Mesenchymal stem cell (in vitro differentiated cells and primary cell): Measurements from ENCODE around the gene CTDSPL2.

Experiments
- DNase-seq: peaks from one replicate; pipeline ENCODE4 v3.0.0-alpha.2; 2013
- H2AFZ ChIP-seq: one replicate; pipeline ENCODE4 v1.6.1; 2013; ENCODE audit warnings: low read depth, mild to moderate bottlenecking, control low read depth, inconsistent platforms, low read length, moderate library complexity
- H2AK5ac ChIP-seq: 2 replicates; pipeline ENCODE4 v1.6.1; 2013; ENCODE audit warnings: low read length, moderate library complexity, mild to moderate bottlenecking, inconsistent platforms; ENCODE audit not compliant: severe bottlenecking
- H2BK120ac ChIP-seq: one replicate; pipeline ENCODE4 v1.6.1; 2013; ENCODE audit warnings: low read depth, mild to moderate bottlenecking, inconsistent platforms, low read length, moderate library complexity
- H2BK12ac ChIP-seq, 2 experiments: one replicate each; pipeline ENCODE4 v1.6.1; 2013; ENCODE audit warnings: inconsistent platforms in 2 of 2, low read length in 2 of 2, mild to moderate bottlenecking in 2 of 2, moderate library complexity in 2 of 2, control low read depth in 1 of 2
- H2BK15ac ChIP-seq: one replicate; pipeline ENCODE4 v1.6.1; 2013; ENCODE audit warnings: mild to moderate bottlenecking, low read depth, inconsistent platforms; ENCODE audit not compliant: poor library complexity, severe bottlenecking
- H2BK5ac ChIP-seq: 2 replicates; pipeline ENCODE4 v1.6.1; 2013; ENCODE audit warnings: low read depth, mild to moderate bottlenecking, low read length, control low read depth, inconsistent platforms; ENCODE audit not compliant: poor library complexity, severe bottlenecking
- H3K14ac ChIP-seq, 2 experiments: one replicate each; pipeline ENCODE4 v1.6.1; 2013; ENCODE audit warnings: inconsistent platforms in 2 of 2, low read length in 2 of 2, control low read depth in 1 of 2, mild to moderate bottlenecking in 1 of 2, moderate library complexity in 1 of 2
- H3K18ac ChIP-seq, 2 experiments: one replicate each; pipeline ENCODE4 v1.6.1; 2013; ENCODE audit warnings: inconsistent platforms in 2 of 2, low read length in 2 of 2, control low read depth in 1 of 2, low read depth in 1 of 2, mild to moderate bottlenecking in 1 of 2
- H3K23ac ChIP-seq, 2 experiments: one replicate each; pipeline ENCODE4 v1.6.1; 2013; ENCODE audit warnings: inconsistent platforms in 2 of 2, low read length in 2 of 2, mild to moderate bottlenecking in 2 of 2, moderate library complexity in 2 of 2, control low read depth in 1 of 2
- H3K27ac ChIP-seq: 2 replicates; pipeline ENCODE4 v1.5.1; 2013; ENCODE audit warnings: mild to moderate bottlenecking, moderate library complexity, low read length, control low read depth, inconsistent platforms; ENCODE audit not compliant: poor library complexity, severe bottlenecking
- H3K27me3 ChIP-seq, 2 experiments: 2 replicates each; pipeline versions ENCODE4 v1.6.1 to v1.7.0; 2013; ENCODE audit warnings: low read length in 2 of 2, mild to moderate bottlenecking in 2 of 2, moderate library complexity in 2 of 2, control low read depth in 1 of 2, inconsistent platforms in 1 of 2; ENCODE audit not compliant: control insufficient read depth in 1 of 2, insufficient read depth in 1 of 2
- H3K36me3 ChIP-seq, 2 experiments: 2 replicates each; pipeline versions ENCODE4 v1.6.1 to v1.7.0; 2013; ENCODE audit warnings: low read length in 2 of 2, control low read depth in 1 of 2, inconsistent platforms in 1 of 2, low read depth in 1 of 2, mild to moderate bottlenecking in 1 of 2; ENCODE audit not compliant: insufficient read depth in 2 of 2, control insufficient read depth in 1 of 2
- H3K4ac ChIP-seq, 2 experiments: one replicate each; pipeline ENCODE4 v1.6.1; 2013; ENCODE audit warnings: inconsistent platforms in 2 of 2, low read length in 2 of 2, mild to moderate bottlenecking in 2 of 2, moderate library complexity in 2 of 2, control low read depth in 1 of 2, low read depth in 1 of 2
- H3K4me1 ChIP-seq: 2 replicates; pipeline ENCODE4 v1.6.1; 2013; ENCODE audit warnings: low read depth, low read length, control low read depth; ENCODE audit not compliant: control insufficient read depth, insufficient read depth
- H3K4me2 ChIP-seq: 2 replicates; pipeline ENCODE4 v1.6.1; 2013; ENCODE audit warnings: low read length, mild to moderate bottlenecking, inconsistent platforms; ENCODE audit not compliant: poor library complexity, severe bottlenecking
- H3K4me3 ChIP-seq, 2 experiments: 2 replicates each; pipeline versions ENCODE4 v1.5.1 to v1.7.0; 2013; ENCODE audit warnings: low read length in 2 of 2, mild to moderate bottlenecking in 2 of 2, control low read depth in 1 of 2, low read depth in 1 of 2; ENCODE audit not compliant: insufficient read depth in 1 of 2
- H3K79me1 ChIP-seq: replicated peaks from 2 replicates; pipeline ENCODE4 v1.6.1; 2013; ENCODE audit warnings: mild to moderate bottlenecking, control low read depth, low read length, inconsistent platforms; ENCODE audit not compliant: poor library complexity, severe bottlenecking
- H3K9ac ChIP-seq: 2 replicates; pipeline ENCODE4 v1.7.0; 2013; ENCODE audit warnings: mild to moderate bottlenecking, low read length, moderate library complexity
- H3K9me3 ChIP-seq: 2 replicates; pipeline ENCODE4 v1.7.0; 2013; ENCODE audit warnings: mild to moderate bottlenecking, low read length; ENCODE audit not compliant: control insufficient read depth
- H4K8ac ChIP-seq: one replicate; pipeline ENCODE4 v1.6.1; 2013; ENCODE audit warnings: inconsistent platforms, mild to moderate bottlenecking, low read length, moderate library complexity
- H4K91ac ChIP-seq: one replicate; pipeline ENCODE4 v1.6.1; 2013; ENCODE audit warnings: mild to moderate bottlenecking, low read length, inconsistent platforms
- WGBS: methylation state at CpG from one replicate; pipeline ENCODE4 v1.1.7; 2013; ENCODE audit warnings: mixed read lengths; 5-methylcytosine and 5-hydroxymethylcytosine counted together

Gene CTDSPL2

GRCh38 chr15:44535092-44535491, 107.7 kb downstream of the CTDSPL2 start:
- Histone ChIP-seq H2BK12ac (no peak overlapping the region), H3K23ac (no peak overlapping the region), H2BK15ac (no peak overlapping the region), H3K79me1 (peaks cover 10% of the 10 kb centered on the region), H3K9me3 (no peaks in the 10 kb centered on the region), H2BK5ac (no peak overlapping the region), H2AFZ (no peak overlapping the region), H3K9ac (peak overlapping the region; percentile 98), H2BK120ac (no peak overlapping the region), H4K8ac (no peak overlapping the region), H3K36me3 (peaks cover 8 to 32% of the 10 kb centered on the region in 2 experiments), H3K27ac (no peak overlapping the region), H3K4me2 (no peak overlapping the region), H3K4ac (no peak overlapping the region), H4K91ac (no peak overlapping the region), H3K4me3 (peak overlapping the region in 1 of 2 experiments; percentile 83), H3K18ac (no peak overlapping the region), H3K27me3 (no peaks in the 10 kb centered on the region), H2AK5ac (no peak overlapping the region), H3K14ac (no peak overlapping the region), H3K4me1 (peaks cover 8% of the 10 kb centered on the region)
- DNase-seq = no peak
- WGBS = 98% methylated on average over 7 of the region's 8 CpGs

- WGBS = 70% methylated on average over 36 of the region's 36 CpGs
- peak overlapping the region; percentile 20 to 62 for H3K4ac ChIP-seq
- no peak overlapping the region for H2BK120ac ChIP-seq
- peak overlapping the region; percentile 78 for H3K4me2 ChIP-seq
- H4K91ac ChIP-seq = peak overlapping the region; percentile 53
- peak overlapping the region; percentile 81 to 92 for H3K18ac ChIP-seq
- H2BK12ac ChIP-seq = peak overlapping the region in 1 of 2 experiments; percentile 7
- peaks cover 11% of the 10 kb centered on the region for H3K4me1 ChIP-seq
- no peaks in the 10 kb centered on the region for H3K27me3 ChIP-seq
- H3K9ac ChIP-seq = peak overlapping the region; percentile 98
- H3K9me3 ChIP-seq = no peaks in the 10 kb centered on the region
- H2AK5ac ChIP-seq = peak overlapping the region; percentile 26
- peaks cover 10% of the 10 kb centered on the region for H3K79me1 ChIP-seq
- DNase-seq = no peak
- no peak overlapping the region for H3K14ac ChIP-seq
- H3K27ac ChIP-seq = peak overlapping the region; percentile 97
- no peak overlapping the region for H3K23ac ChIP-seq
- peaks cover 12 to 35% of the 10 kb centered on the region in 2 experiments for H3K36me3 ChIP-seq
- peak overlapping the region; percentile 61 for H4K8ac ChIP-seq
- H3K4me3 ChIP-seq = peak overlapping the region; percentile 51 to 83
- H2AFZ ChIP-seq = no peak overlapping the region
- peak overlapping the region; percentile 78 for H2BK5ac ChIP-seq
- peak overlapping the region; percentile 92 for H2BK15ac ChIP-seq
These were observed 108.3 kb downstream of the CTDSPL2 start for GRCh38 chr15:44535523-44536301.

GRCh38 chr15:44536302-44536961, 109.0 kb downstream of the CTDSPL2 start:
- H2AFZ ChIP-seq = peak overlapping the region; percentile 33
- no peaks in the 10 kb centered on the region for H3K27me3 ChIP-seq
- no peak overlapping the region for H2BK12ac ChIP-seq
- peaks cover 11% of the 10 kb centered on the region for H3K4me1 ChIP-seq
- peak overlapping the region; percentile 98 for H3K9ac ChIP-seq
- H3K4me2 ChIP-seq = peak overlapping the region; percentile 78
- peak overlapping the region; percentile 82 for H2BK15ac ChIP-seq
- H3K18ac ChIP-seq = peak overlapping the region; percentile 81 to 92
- H3K23ac ChIP-seq = peak overlapping the region in 1 of 2 experiments; percentile 57
- peak overlapping the region; percentile 71 for H2BK120ac ChIP-seq
- H4K8ac ChIP-seq = peak overlapping the region; percentile 78
- peaks cover 12 to 40% of the 10 kb centered on the region in 2 experiments for H3K36me3 ChIP-seq
- H3K14ac ChIP-seq = no peak overlapping the region
- H3K4ac ChIP-seq = peak overlapping the region; percentile 20 to 62
- peaks cover 10% of the 10 kb centered on the region for H3K79me1 ChIP-seq
- peak overlapping the region; percentile 97 for H3K27ac ChIP-seq
- peak overlapping the region; percentile 67 to 83 for H3K4me3 ChIP-seq
- DNase-seq = peak; percentile 92
- H3K9me3 ChIP-seq = no peaks in the 10 kb centered on the region
- peak overlapping the region; percentile 23 for H4K91ac ChIP-seq
- WGBS = under 1% methylated on average over 35 of the region's 47 CpGs
- H2AK5ac ChIP-seq = no peak overlapping the region
- peak overlapping the region; percentile 78 for H2BK5ac ChIP-seq
